Measurements from ENCODE around the gene PTCD1.

PTCD1 gene

DNA sequence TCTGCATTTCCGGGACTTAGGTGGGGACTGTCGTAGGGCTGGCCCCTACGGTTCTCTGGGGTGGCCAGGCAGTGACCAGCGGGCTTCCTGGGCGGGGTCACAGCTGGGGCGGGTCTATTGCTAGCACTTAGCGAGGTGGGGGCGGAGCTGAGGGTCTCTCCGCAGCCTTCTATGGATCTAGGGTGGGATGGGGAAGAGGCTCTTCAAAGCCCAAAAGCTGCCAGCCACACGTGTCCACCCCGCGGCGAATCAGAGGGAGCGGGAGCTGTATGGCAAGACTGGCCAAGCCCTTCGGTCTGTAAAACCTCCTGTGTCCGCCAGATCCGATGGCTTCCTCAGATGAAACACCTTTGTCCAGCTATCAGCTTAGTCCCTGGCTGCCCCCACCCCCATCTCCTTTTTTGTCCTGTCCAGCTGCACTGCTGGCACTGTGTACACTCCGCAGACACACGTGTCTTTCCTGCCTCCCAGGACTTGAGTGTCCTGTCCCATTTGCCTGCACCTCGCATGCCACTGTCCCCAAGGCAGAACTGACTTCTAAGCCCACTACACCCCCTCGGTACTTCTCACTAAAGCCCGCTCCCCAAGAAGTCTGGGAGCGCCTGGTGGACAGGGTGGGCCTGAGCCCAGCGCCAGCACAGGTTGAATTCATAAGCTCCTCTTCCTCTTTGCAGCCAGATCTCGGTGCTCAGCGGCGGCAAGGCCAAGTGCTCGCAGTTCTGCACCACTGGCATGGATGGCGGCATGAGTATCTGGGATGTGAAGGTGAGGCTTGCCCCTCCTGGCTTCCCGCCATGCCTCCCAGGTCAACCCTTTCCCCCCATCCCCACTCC lies 45.0 kb downstream of the PTCD1 start:
- peaks cover 12% of the 10 kb centered on the region for H3K36me3 ChIP-seq (ENCODE audit: control insufficient read depth, insufficient read depth, low read length)

DNA sequence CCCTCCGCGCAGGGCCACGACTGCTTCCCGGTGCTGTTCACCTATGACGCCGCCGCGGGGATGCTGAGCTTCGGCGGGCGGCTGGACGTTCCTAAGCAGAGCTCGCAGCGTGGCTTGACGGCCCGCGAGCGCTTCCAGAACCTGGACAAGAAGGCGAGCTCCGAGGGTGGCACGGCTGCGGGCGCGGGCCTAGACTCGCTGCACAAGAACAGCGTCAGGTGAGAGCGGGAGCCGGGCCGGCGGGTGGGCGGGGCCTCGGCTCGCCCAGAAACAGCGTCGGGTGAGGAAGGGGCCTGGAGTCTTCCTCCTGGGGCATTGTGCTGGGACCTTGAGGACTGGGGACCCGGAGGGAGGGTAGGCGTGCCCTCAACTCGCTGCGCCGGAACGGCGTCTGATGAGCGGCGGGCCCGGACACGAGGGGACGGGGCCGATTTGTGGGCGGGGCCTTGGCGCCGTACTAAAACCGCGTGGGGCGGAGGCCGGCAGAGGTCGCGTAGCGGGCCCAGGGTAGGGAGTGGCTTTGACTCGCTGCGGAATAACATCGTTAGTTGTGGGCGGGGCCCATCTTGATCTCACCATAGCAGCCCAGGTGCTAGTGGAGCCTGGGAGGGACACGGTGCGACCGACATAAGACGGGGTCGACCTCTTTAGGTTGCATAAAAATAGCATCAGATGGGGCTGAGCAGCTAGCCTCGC lies 45.8 kb downstream of the PTCD1 start:
- no CpG with 5 or more reads among the region's 68 CpGs for WGBS (ENCODE audit: extremely low coverage, insufficient coverage, low lambda C conversion rate)
- H3K79me2 ChIP-seq (ENCODE audit: control insufficient read depth, insufficient read depth, low read length): no peaks in the 10 kb centered on the region
- H3K79me1 ChIP-seq (ENCODE audit: low read length): no peaks in the 10 kb centered on the region
- H4K5ac ChIP-seq (ENCODE audit: low read length): no peak overlapping the region
- peak overlapping the region; percentile 64 for H3K4me3 ChIP-seq (ENCODE audit: low read length)
- peak overlapping the region; percentile 84 for H3K4me2 ChIP-seq (ENCODE audit: low read length)
- H2BK15ac ChIP-seq (replicated peaks; ENCODE audit: low read depth): no peak overlapping the region
- H3K4ac ChIP-seq (ENCODE audit: low read depth, low read length): no peak overlapping the region
- H3K27me3 ChIP-seq (ENCODE audit: insufficient read depth, low read length, poor library complexity): no peaks in the 10 kb centered on the region
- peaks cover 10% of the 10 kb centered on the region for H3K36me3 ChIP-seq (ENCODE audit: control insufficient read depth, insufficient read depth, low read length)
- H2AK5ac ChIP-seq (ENCODE audit: low read length): no peak overlapping the region
- H2BK5ac ChIP-seq (ENCODE audit: low read length): peak overlapping the region; percentile 78
- peak; percentile 94 for DNase-seq
- peak overlapping the region; percentile 85 for H3K9ac ChIP-seq (ENCODE audit: low read length)
- H3K27ac ChIP-seq (ENCODE audit: low read depth, low read length): peak overlapping the region; percentile 85
- no peaks in the 10 kb centered on the region for H3K4me1 ChIP-seq (ENCODE audit: control insufficient read depth, low read depth, low read length)
- no peak overlapping the region for H4K8ac ChIP-seq (ENCODE audit: low read depth, low read length)
- no peak overlapping the region for H3K23ac ChIP-seq (ENCODE audit: low read length)
- H2BK120ac ChIP-seq (ENCODE audit: low read depth, low read length): no peak overlapping the region
- peak overlapping the region; percentile 94 for H3K56ac ChIP-seq (ENCODE audit: low read length)
- H3K18ac ChIP-seq (ENCODE audit: low read length): no peak overlapping the region

More for the DNA sequence above, 45.0 kb downstream of the PTCD1 start:
- no peak overlapping the region for H4K5ac ChIP-seq (ENCODE audit: low read length)
- H2AK5ac ChIP-seq (ENCODE audit: low read length): no peak overlapping the region
- no peak overlapping the region for H3K23ac ChIP-seq (ENCODE audit: low read length)
- no peak overlapping the region for H3K18ac ChIP-seq (ENCODE audit: low read length)
- no peak overlapping the region for H4K8ac ChIP-seq (ENCODE audit: low read depth, low read length)
- no peak overlapping the region for H3K4ac ChIP-seq (ENCODE audit: low read depth, low read length)
- H3K4me1 ChIP-seq (ENCODE audit: control insufficient read depth, low read depth, low read length): no peaks in the 10 kb centered on the region
- peak overlapping the region; percentile 85 for H3K27ac ChIP-seq (ENCODE audit: low read depth, low read length)
- no peak overlapping the region for H2BK120ac ChIP-seq (ENCODE audit: low read depth, low read length)
- DNase-seq: peak; percentile 93
- no peaks in the 10 kb centered on the region for H3K27me3 ChIP-seq (ENCODE audit: insufficient read depth, low read length, poor library complexity)
- H2BK15ac ChIP-seq (replicated peaks; ENCODE audit: low read depth): no peak overlapping the region
- H3K56ac ChIP-seq (ENCODE audit: low read length): peak overlapping the region; percentile 94
- peak overlapping the region; percentile 85 for H3K9ac ChIP-seq (ENCODE audit: low read length)
- peak overlapping the region; percentile 78 for H2BK5ac ChIP-seq (ENCODE audit: low read length)
- no CpG with 5 or more reads among the region's 30 CpGs for WGBS (ENCODE audit: extremely low coverage, insufficient coverage, low lambda C conversion rate)
- H3K79me1 ChIP-seq (ENCODE audit: low read length): no peaks in the 10 kb centered on the region
- no peaks in the 10 kb centered on the region for H3K79me2 ChIP-seq (ENCODE audit: control insufficient read depth, insufficient read depth, low read length)
- H3K4me2 ChIP-seq (ENCODE audit: low read length): peak overlapping the region; percentile 84
- peak overlapping the region; percentile 64 for H3K4me3 ChIP-seq (ENCODE audit: low read length)

DNA sequence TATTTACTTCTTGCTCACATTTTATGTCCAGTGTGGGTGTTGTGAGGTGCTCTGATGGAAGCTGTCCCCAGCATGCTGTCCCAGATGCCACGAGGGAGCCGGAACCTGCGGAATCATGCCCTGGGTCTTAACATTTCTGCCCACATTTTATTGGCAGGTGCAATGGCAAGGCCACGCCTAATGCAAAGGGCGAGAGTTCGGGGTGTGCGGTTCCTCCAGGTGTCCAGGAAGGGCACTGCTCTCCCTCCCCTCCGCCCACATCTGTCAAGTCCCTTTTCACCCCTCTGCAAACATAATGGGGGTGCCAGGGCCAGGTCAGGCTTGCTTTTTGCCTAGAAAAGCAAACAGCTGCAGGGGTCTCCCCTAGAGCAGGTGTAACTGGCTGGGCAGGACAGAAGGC lies 46.6 kb downstream of the PTCD1 start:
- Histone ChIP-seq H3K56ac (ENCODE audit: low read length) (no peak overlapping the region), H3K4me2 (ENCODE audit: low read length) (peak overlapping the region; percentile 84), H3K27me3 (ENCODE audit: insufficient read depth, low read length, poor library complexity) (no peaks in the 10 kb centered on the region), H2BK120ac (ENCODE audit: low read depth, low read length) (no peak overlapping the region), H3K4me3 (ENCODE audit: low read length) (no peak overlapping the region), H3K4me1 (ENCODE audit: control insufficient read depth, low read depth, low read length) (no peaks in the 10 kb centered on the region), H3K4ac (ENCODE audit: low read depth, low read length) (no peak overlapping the region), H3K79me2 (ENCODE audit: control insufficient read depth, insufficient read depth, low read length) (no peaks in the 10 kb centered on the region), H3K9ac (ENCODE audit: low read length) (peak overlapping the region; percentile 85), H3K27ac (ENCODE audit: low read depth, low read length) (no peak overlapping the region), H4K8ac (ENCODE audit: low read depth, low read length) (no peak overlapping the region), H4K5ac (ENCODE audit: low read length) (no peak overlapping the region), H3K36me3 (ENCODE audit: control insufficient read depth, insufficient read depth, low read length) (peaks cover 4% of the 10 kb centered on the region), H2BK15ac (replicated peaks; ENCODE audit: low read depth) (no peak overlapping the region), H3K18ac (ENCODE audit: low read length) (no peak overlapping the region), H2BK5ac (ENCODE audit: low read length) (no peak overlapping the region), H3K79me1 (ENCODE audit: low read length) (no peaks in the 10 kb centered on the region), H3K23ac (ENCODE audit: low read length) (no peak overlapping the region), H2AK5ac (ENCODE audit: low read length) (no peak overlapping the region)
- no CpG with 5 or more reads among the region's 8 CpGs for WGBS (ENCODE audit: extremely low coverage, insufficient coverage, low lambda C conversion rate)
- DNase-seq: no peak

DNA sequence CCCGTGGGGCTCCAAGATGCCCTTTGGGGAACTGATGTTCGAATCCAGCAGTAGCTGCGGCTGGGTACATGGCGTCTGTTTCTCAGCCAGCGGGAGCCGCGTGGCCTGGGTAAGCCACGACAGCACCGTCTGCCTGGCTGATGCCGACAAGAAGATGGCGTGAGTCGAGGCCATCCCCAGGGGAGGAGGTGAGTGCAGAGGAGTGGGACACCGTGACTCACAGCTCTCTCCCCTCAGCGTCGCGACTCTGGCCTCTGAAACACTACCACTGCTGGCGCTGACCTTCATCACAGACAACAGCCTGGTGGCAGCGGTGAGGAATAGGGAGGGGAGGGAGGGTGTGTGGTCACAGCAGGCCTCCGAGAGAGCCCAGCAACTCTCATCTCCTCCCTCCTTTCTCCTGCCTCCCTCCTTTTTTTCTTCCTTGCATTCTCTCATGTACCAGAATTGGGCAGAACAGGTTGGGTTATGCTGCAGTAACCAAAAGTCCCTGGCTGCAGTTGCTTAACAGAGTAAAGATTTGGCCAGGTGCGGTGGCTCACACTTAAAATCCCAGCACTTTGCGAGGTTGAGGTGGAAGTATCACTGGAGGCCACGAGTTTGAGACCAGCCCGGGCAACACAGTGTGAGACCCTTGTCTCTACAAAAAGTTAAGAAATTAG lies 47.5 kb downstream of the PTCD1 start:
- Histone ChIP-seq H3K56ac (ENCODE audit: low read length) (no peak overlapping the region), H3K4me2 (ENCODE audit: low read length) (no peak overlapping the region), H3K4me3 (ENCODE audit: low read length) (no peak overlapping the region), H2BK120ac (ENCODE audit: low read depth, low read length) (no peak overlapping the region), H3K4me1 (ENCODE audit: control insufficient read depth, low read depth, low read length) (no peaks in the 10 kb centered on the region), H2BK15ac (replicated peaks; ENCODE audit: low read depth) (no peak overlapping the region), H3K79me1 (ENCODE audit: low read length) (no peaks in the 10 kb centered on the region), H3K36me3 (ENCODE audit: control insufficient read depth, insufficient read depth, low read length) (peaks cover 2% of the 10 kb centered on the region), H4K5ac (ENCODE audit: low read length) (no peak overlapping the region), H3K79me2 (ENCODE audit: control insufficient read depth, insufficient read depth, low read length) (no peaks in the 10 kb centered on the region), H3K9ac (ENCODE audit: low read length) (no peak overlapping the region), H4K8ac (ENCODE audit: low read depth, low read length) (no peak overlapping the region), H3K23ac (ENCODE audit: low read length) (no peak overlapping the region), H2BK5ac (ENCODE audit: low read length) (no peak overlapping the region), H3K27me3 (ENCODE audit: insufficient read depth, low read length, poor library complexity) (no peaks in the 10 kb centered on the region), H3K18ac (ENCODE audit: low read length) (no peak overlapping the region), H2AK5ac (ENCODE audit: low read length) (no peak overlapping the region), H3K27ac (ENCODE audit: low read depth, low read length) (no peak overlapping the region), H3K4ac (ENCODE audit: low read depth, low read length) (no peak overlapping the region)
- no peak for DNase-seq
- no CpG with 5 or more reads among the region's 23 CpGs for WGBS (ENCODE audit: extremely low coverage, insufficient coverage, low lambda C conversion rate)

DNA sequence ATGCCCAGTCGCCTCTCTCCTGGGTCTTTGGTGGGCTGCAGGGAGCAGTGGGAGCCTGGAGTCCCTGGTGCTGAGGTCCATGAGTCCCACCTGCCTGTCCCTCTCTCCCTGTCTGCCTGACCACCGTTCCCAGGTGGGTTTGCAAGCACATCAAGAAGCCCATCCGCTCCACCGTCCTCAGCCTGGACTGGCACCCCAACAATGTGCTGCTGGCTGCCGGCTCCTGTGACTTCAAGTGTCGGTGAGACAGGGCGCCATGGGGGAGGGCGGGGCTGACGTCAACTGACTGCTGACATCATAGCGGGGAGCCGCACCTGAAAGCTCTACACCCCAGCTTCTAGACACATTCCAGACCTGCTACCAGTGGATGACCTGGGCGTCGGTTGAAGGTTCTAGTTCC lies 48.8 kb downstream of the PTCD1 start:
- no peaks in the 10 kb centered on the region for H3K79me2 ChIP-seq (ENCODE audit: control insufficient read depth, insufficient read depth, low read length)
- no peak overlapping the region for H3K4me2 ChIP-seq (ENCODE audit: low read length)
- no peaks in the 10 kb centered on the region for H3K27me3 ChIP-seq (ENCODE audit: insufficient read depth, low read length, poor library complexity)
- H2AK5ac ChIP-seq (ENCODE audit: low read length): no peak overlapping the region
- H3K18ac ChIP-seq (ENCODE audit: low read length): no peak overlapping the region
- no CpG with 5 or more reads among the region's 13 CpGs for WGBS (ENCODE audit: extremely low coverage, insufficient coverage, low lambda C conversion rate)
- H2BK5ac ChIP-seq (ENCODE audit: low read length): no peak overlapping the region
- H3K4me3 ChIP-seq (ENCODE audit: low read length): no peak overlapping the region
- H3K9ac ChIP-seq (ENCODE audit: low read length): no peak overlapping the region
- H3K56ac ChIP-seq (ENCODE audit: low read length): no peak overlapping the region
- no peak overlapping the region for H3K4ac ChIP-seq (ENCODE audit: low read depth, low read length)
- no peak overlapping the region for H2BK15ac ChIP-seq (replicated peaks; ENCODE audit: low read depth)
- no peak overlapping the region for H3K27ac ChIP-seq (ENCODE audit: low read depth, low read length)
- H2BK120ac ChIP-seq (ENCODE audit: low read depth, low read length): no peak overlapping the region
- H3K36me3 ChIP-seq (ENCODE audit: control insufficient read depth, insufficient read depth, low read length): peaks cover under 1% of the 10 kb centered on the region
- H3K23ac ChIP-seq (ENCODE audit: low read length): no peak overlapping the region
- H3K4me1 ChIP-seq (ENCODE audit: control insufficient read depth, low read depth, low read length): no peaks in the 10 kb centered on the region
- no peak for DNase-seq
- no peaks in the 10 kb centered on the region for H3K79me1 ChIP-seq (ENCODE audit: low read length)
- H4K5ac ChIP-seq (ENCODE audit: low read length): no peak overlapping the region
- H4K8ac ChIP-seq (ENCODE audit: low read depth, low read length): no peak overlapping the region

Data from mesendoderm (in vitro differentiated cells).